Heart right ventricle (tissue), 16 donors: ENCODE measurements around the gene EARS2. TPM values are rescaled to one million over a fixed set of nuclear protein-coding genes. Genes with fewer than 3 reads are reported as not detected.

Experiments used
- ATAC-seq, 8 donors: fragments of 200-7000 bp; cut with Tn5 transposase; one replicate each; pipeline ENCODE4 v1.9.1; 2020; ENCODE audit warnings: mild to moderate bottlenecking in 8 of 8, moderate library complexity in 8 of 8, moderate number of reproducible peaks in 1 of 8
- DNase-seq, 2 donors: peaks; one replicate each; pipeline ENCODE4 v3.0.0-alpha.2; 2020
- H3K27ac ChIP-seq, 10 donors: fragments of 200-600 bp; sonication (generic) in 2 of 10; one replicate each; pipeline versions ENCODE4 v1.5.0 to v1.8.0; 2020 to 2022; ENCODE audit warnings: mild to moderate bottlenecking in 3 of 10
- H3K27me3 ChIP-seq, 7 donors: fragments of 200-600 bp; one replicate each; pipeline ENCODE4 v1.8.0; 2021 to 2022; ENCODE audit warnings: mild to moderate bottlenecking in 2 of 7
- H3K36me3 ChIP-seq, 9 donors: fragments of 200-600 bp; sonication (generic) in 1 of 9; one replicate each; pipeline versions ENCODE4 v1.5.0 to v1.8.0; 2020 to 2022; ENCODE audit warnings: mild to moderate bottlenecking in 2 of 9
- H3K4me1 ChIP-seq, 9 donors: fragments of 200-600 bp; sonication (generic) in 1 of 9; one replicate each; pipeline versions ENCODE4 v1.5.0 to v1.8.0; 2020 to 2022; ENCODE audit warnings: mild to moderate bottlenecking in 4 of 9
- H3K4me3 ChIP-seq, 10 donors: fragments of 200-600 bp; sonication (generic) in 2 of 10; one replicate each; pipeline versions ENCODE4 v1.5.0 to v1.8.0; 2020 to 2022; ENCODE audit warnings: mild to moderate bottlenecking in 7 of 10, moderate library complexity in 2 of 10
- H3K9me3 ChIP-seq, 11 donors: fragments of 200-600 bp in 10 of 11; sonication (generic) in 2 of 11; one replicate each; pipeline versions ENCODE4 v1.5.0 to v1.8.0; 2013 to 2022; ENCODE audit warnings: mild to moderate bottlenecking in 2 of 11, control low read depth in 1 of 11, moderate library complexity in 1 of 11
- CTCF ChIP-seq, 9 donors: fragments of 200-600 bp; sonication (generic) in 2 of 9; IDR thresholded peaks; one replicate each; pipeline versions ENCODE4 v1.5.0 to v1.8.0; 2021 to 2022; ENCODE audit warnings: antibody characterized with exemption in 9 of 9, mild to moderate bottlenecking in 5 of 9, moderate library complexity in 1 of 9
- WGBS, 2 donors: extraction: QIAGEN DNeasy Blood & Tissue Kit; methylation state at CpG; one replicate each; pipeline ENCODE4 v1.1.7; 2013; ENCODE audit warnings: inconsistent platforms in 1 of 2; 5-methylcytosine and 5-hydroxymethylcytosine counted together
- intact Hi-C, 10 donors: fragments of 100-400 bp; cut with DNase I; formaldehyde crosslinking; loops; one replicate each; pipeline versions ENCODE4 v1.11.1 to v1.14.2; 2022
- polyA plus RNA-seq, 2 donors: library from polyadenylated mRNA; stranded (reverse); fragments of 200-250 nt; gene quantifications; one replicate each; pipeline ENCODE4 v1.2.3, GENCODE V29; 2013
- total RNA-seq, 10 donors: library from RNA; stranded (reverse); fragmentation: NEBNext Ultra II Directional in 3 of 10; extraction: Animal tissue kit (Norgen Biotek cat#: 25700) in 3 of 10; gene quantifications; one replicate each; pipeline versions ENCODE4 v1.2.1 to v1.2.4, GENCODE V29; 2021 to 2023
- donor health status: Arrhythmogenic right ventricular cardiomyopathy.
- donor health status: ischemic (EF 13 %, LVEDD 7.1; RV severe dilation, severe dysfunction).
- donor health status: healthy with polysubstance abuse.
- donor health status: DM: no; HTN: yes; CAD: no.
- donor health status: DM: no; HTN: no; CAD: no.
- donor health status: ischemic (EF 25% LVEDD 6.9; RV normal size, moderate dysfunction).
- donor health status: ischemic (EF 25% LVEDD 5.7; RV mildly dilated, moderate dysfunction).
- donor health status: healthy.
- donor health status: DM: yes; HTN: yes; CAD: no.
- donor health status: Ischemic cardiomyopathy.
- donor health status: ischemic (EF 35%, LVEDD 5.7; RV mildly dilated, moderate dysfunction).
- donor health status: nonischemic (EF 11% LVEDD 7.7; RV severe dilation, severe dysfunction).
- donor health status: DM: yes; HTN: yes; CAD: no.
- donor health status: PGD.
- donor health status: ischemic (EF 29% LVEDD 5.4; RV normal size, mild dysfunction).
- donor health status: nonischemic (EF 23%, LVEDD 6.1; RV moderate dilation, normal function).

EARS2 gene
- total and polyA plus RNA-seq, 12 donors = 13.7 to 28.7 (median 21.7) TPM

DNA sequence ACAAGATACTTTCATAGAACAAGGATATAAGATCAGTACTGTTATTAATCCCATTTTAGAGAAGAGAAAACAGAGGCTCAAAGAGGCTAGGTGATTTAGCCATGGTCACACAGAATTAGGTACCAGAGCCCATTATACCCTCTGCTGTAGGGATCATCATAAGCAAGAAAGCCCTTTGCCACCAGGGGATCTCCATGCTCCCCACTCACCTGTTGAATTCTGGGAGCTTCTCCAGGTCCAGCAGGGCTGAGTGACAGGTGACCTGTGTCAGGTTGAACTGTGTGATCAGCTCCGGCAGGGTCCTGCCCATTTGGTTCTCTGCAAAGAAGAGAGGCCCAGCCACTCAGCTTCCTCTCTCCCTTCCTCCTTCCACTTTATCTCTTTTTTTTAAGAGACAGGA is 24.7 kb downstream of the EARS2 start:
- Histone ChIP-seq H3K27ac (no peak overlapping the region), H3K9me3 (no peaks in the 10 kb centered on the region), H3K27me3 (no peaks in the 10 kb centered on the region), H3K4me1 (peaks cover 0 to 6% (median 0%) of the 10 kb centered on the region in 9 donors), H3K4me3 (no peak overlapping the region), H3K36me3 (peaks cover 0 to 99% (median 42%) of the 10 kb centered on the region in 9 donors)
- no peak for ATAC-seq
- WGBS, 2 donors = 91 to 97% methylated on average over 1 of the region's 1 CpG
- intact Hi-C loops = no loop called here
- no peak for TF ChIP-seq CTCF (IDR thresholded peaks at IDR 0.05)
- no peak for DNase-seq

DNA sequence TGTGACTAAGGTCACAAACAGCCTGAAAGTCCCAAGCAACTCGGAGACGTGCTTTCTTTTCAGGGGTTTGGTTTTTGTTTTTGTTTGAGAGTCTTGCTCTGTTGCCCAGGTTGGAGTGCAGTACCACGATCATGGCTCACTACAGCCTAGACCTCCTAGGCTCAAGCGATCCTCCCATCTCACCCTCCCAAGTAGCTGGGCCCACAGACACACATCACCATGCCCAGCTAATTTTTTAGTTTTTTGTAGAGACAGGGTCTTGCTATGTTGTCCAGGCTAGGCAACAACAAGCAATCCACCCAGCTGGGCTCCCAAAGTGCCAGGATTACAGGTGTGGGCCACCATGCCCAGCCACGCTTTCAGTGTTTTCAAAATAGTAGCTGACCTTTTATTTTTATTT is 27.1 kb downstream of the EARS2 start:
- Histone ChIP-seq H3K27ac (no peak overlapping the region), H3K4me1 (peaks cover 0 to 6% (median 0%) of the 10 kb centered on the region in 9 donors), H3K36me3 (peaks cover 0 to 97% (median 40%) of the 10 kb centered on the region in 9 donors), H3K4me3 (no peak overlapping the region), H3K9me3 (no peaks in the 10 kb centered on the region), H3K27me3 (no peaks in the 10 kb centered on the region)
- whole genome bisulfite sequencing, 2 donors = 93% methylated on average over 5 of the region's 5 CpGs
- ATAC-seq (no peak), DNase-seq (no peak)
- intact Hi-C loops = no loop called here
- no peak for TF ChIP-seq CTCF (IDR thresholded peaks at IDR 0.05)

DNA sequence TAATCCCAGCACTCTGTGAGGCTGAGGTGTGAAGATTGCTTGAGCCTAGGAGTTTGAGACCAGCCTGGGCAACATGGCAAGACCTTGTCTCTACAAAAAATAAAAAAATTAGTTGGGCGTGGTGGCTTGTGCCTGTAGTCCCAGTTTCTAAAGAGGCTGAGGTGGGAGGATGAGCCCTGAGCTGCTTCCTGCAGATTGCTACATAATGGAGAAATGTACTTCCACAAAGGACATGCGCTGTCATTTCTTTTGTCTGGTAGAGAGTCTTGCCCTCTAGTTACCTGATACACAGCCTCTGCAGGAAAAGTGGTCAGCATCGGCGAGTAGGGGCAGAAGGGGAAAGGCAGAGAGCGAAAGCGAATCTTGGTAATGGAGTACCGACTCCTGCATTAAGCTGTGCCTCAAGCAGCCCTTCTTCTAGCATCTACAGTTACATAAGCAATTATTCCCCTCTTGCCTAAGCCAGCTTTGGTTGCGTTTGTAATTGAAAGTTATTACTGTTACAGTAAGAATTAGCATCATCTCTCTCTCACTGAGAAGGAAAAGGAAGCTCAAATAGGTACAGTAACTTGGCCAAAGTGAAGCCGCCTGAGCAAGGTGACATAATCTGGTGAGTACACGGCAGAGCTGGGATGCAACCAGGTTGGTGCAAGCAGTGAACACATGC is 28.4 kb downstream of the EARS2 start:
- H3K27me3 ChIP-seq = no peaks in the 10 kb centered on the region
- DNase-seq (no peak), ATAC-seq (no peak)
- H3K27ac ChIP-seq = no peak overlapping the region
- no peak overlapping the region for H3K4me3 ChIP-seq
- intact Hi-C loops = loop anchor here in 1 of 10 donors (10.0 kb wide), 1 partner anchor 64 kb away; no protein-coding TSS in a partner anchor
- H3K36me3 ChIP-seq = peaks cover 0 to 97% (median 33%) of the 10 kb centered on the region in 9 donors
- H3K9me3 ChIP-seq = no peaks in the 10 kb centered on the region
- TF ChIP-seq CTCF (IDR thresholded peaks at IDR 0.05) = no peak
- 93 to 95% methylated on average over 10 of the region's 10 CpGs for WGBS, 2 donors
- H3K4me1 ChIP-seq = peaks cover 0 to 6% (median 0%) of the 10 kb centered on the region in 9 donors

DNA sequence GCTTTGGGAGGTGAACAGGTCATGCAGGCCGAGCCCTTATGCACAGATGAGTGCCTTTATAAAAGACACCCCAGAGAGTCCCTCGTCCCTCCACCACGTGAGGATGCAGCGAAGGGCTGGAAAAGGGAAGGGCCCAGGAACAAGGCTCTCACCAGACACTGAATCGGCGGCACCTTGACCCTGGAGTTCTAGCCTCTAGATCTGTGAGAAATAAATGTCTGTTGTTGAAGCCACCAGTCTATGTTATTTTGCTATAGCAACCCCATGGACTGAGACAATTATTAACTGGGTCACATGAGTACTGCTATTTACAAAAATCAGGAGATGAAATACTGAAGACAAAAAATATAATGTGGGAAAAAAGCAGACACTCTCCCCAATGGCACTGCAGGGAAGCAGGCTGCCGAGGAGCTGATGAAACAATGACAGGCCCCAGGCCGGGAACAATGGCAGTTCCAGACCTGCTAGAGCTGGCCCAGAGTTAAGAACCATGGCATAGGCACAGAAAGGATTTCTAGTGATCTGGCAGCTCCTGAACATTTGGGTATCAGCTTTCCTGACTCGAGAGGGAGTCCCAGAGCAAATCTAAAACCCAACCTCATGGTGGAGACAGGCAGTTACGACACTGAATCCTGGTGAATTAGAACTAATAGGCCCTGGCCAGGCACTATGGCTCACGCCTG is 29.0 kb downstream of the EARS2 start:
- TF ChIP-seq CTCF (IDR thresholded peaks at IDR 0.05) = no peak
- H3K27me3 ChIP-seq = no peaks in the 10 kb centered on the region
- H3K4me1 ChIP-seq = peaks cover 0 to 6% (median 0%) of the 10 kb centered on the region in 9 donors
- peaks cover 0 to 97% (median 26%) of the 10 kb centered on the region in 9 donors for H3K36me3 ChIP-seq
- DNase-seq = no peak
- H3K27ac ChIP-seq = no peak overlapping the region
- H3K4me3 ChIP-seq = no peak overlapping the region
- H3K9me3 ChIP-seq = no peaks in the 10 kb centered on the region
- WGBS, 2 donors = 84 to 86% methylated on average over 11 of the region's 11 CpGs
- peak in 6 of 8 donors; percentile 40 to 80 (median 66) for ATAC-seq
- intact Hi-C loops = loop anchor here in 1 of 10 donors (10.0 kb wide), 1 partner anchor 63 kb away; no protein-coding TSS in a partner anchor
